HFFc6 (cell line): ENCODE results near the gene RASL10A. TPM values are rescaled to one million over a fixed set of nuclear protein-coding genes. Genes with fewer than 3 reads are reported as not detected.
A peak's percentile ranks its signal among the peaks of the same experiment; 100 is the strongest.

Experiments used
- DNase-seq: peaks from one replicate; pipeline ENCODE4 v3.0.0-alpha.2; 2018
- H3K27ac Mint-ChIP-seq: 2 replicates; pipeline ENCODE4 v1.8.0; 2020; ENCODE audit warnings: mild to moderate bottlenecking, mixed read lengths
- H3K27me3 Mint-ChIP-seq: 2 replicates; pipeline ENCODE4 v1.8.0; 2021; ENCODE audit warnings: mild to moderate bottlenecking, moderate library complexity, mixed read lengths; ENCODE audit not compliant: insufficient read depth
- H3K36me3 Mint-ChIP-seq: 2 replicates; pipeline ENCODE4 v1.8.0; 2021; ENCODE audit warnings: low read depth, mixed read lengths
- H3K4me1 Mint-ChIP-seq: 2 replicates; pipeline ENCODE4 v1.8.0; 2020; ENCODE audit warnings: low read depth, mixed read lengths
- H3K4me3 Mint-ChIP-seq: 2 replicates; pipeline ENCODE4 v1.8.0; 2020; ENCODE audit warnings: mild to moderate bottlenecking, moderate library complexity, mixed read lengths
- H3K9me3 Mint-ChIP-seq: 2 replicates; pipeline ENCODE4 v1.8.0; 2020; ENCODE audit warnings: mild to moderate bottlenecking, mixed read lengths
- CTCF ChIP-seq: fragments of 200-600 bp; sonication (generic); IDR thresholded peaks from 2 replicates; pipeline ENCODE4 v1.5.0; 2021; ENCODE audit warnings: antibody characterized with exemption, mild to moderate bottlenecking
- total RNA-seq, 6 experiments: library from RNA; stranded (reverse); fragmentation: NEBNext Ultra II Directional; extraction: Animal tissue kit (Norgen Biotek cat#: 25700); gene quantifications; 2 replicates in 1 of 6; 3 replicates in 5 of 6; pipeline ENCODE4 v1.2.3, GENCODE V29; 2021

RASL10A gene
- total RNA-seq, 6 experiments from 2014 or later = 0.24 to 0.28 TPM; not detected in 4

DNA sequence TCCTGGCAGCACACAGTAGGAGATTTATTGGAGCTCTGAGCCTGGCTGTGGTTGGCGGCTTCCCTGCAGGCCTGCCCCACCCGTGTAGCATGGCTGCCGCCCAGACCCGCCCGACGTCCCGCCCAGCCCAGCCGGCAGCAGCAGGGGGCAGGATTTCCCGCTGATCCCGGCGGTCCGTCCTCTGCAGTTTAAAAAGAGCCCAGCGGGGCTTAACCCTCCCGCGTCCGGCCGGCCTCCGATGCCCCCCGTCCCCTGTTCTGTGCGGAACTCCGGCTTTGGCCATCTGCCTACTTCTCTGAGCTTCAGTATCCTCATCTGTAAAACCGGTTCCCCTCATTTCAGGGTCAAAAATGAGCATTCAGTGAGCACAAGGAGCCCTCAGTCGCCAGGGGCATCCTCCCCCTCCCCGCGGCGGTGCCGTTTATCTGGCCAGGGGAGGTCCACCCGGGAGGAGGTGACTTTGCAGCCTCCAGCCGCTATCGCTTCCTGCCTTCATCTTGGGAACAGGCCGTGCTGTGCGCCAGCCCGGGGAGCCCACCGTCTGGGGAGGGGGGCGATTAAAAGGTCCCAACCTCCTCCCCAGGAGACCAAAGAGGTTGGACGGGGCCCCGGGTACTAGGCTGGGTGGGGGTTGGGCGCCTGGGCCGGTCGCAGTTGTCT lies 9.2 kb downstream of the RASL10A start, which contains the start of gene GAS2L1:
Gene GAS2L1, plus strand, starts transcription at position 476 of the 660 bp plus-strand sequence. CDS start 1,456 bp downstream, outside the sequence.
- peak; percentile 78 for DNase-seq
- Mint-ChIP-seq H3K27ac (peak within 1 kb of the TSS; percentile 87), H3K36me3 (peaks cover 7% of the 10 kb centered on the region; the same call in 1 of the 2 replicates), H3K4me3 (peak within 1 kb of the TSS; percentile 92), H3K4me1 (peaks cover 18% of the 10 kb centered on the region), H3K9me3 (no peaks in the 10 kb centered on the region), H3K27me3 (peaks cover 9% of the 10 kb centered on the region)
- peak; percentile 80 for TF ChIP-seq CTCF

DNA sequence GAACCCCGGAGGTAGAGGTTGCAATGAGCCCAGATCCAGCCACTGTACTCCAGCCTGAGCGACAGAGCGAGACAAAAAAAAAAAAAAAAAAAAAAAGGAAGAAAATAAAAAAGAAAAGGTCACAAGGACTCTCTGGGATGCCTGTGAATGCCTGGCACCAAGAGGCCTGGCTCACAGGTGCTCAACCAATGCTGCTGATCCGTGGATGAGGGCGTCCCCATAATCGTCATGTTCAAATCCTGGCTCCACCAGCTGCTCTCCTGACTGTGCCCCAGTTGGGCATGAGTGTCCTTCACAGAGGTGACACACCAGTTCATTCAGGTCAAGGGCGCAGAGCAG lies 9.7 kb downstream of the RASL10A start:
- H3K4me3 Mint-ChIP-seq = peak overlapping the region; percentile 88
- peaks cover 13% of the 10 kb centered on the region for H3K4me1 Mint-ChIP-seq
- no peak for DNase-seq
- peaks cover 10% of the 10 kb centered on the region; the same call in 1 of the 2 replicates for H3K36me3 Mint-ChIP-seq
- no peaks in the 10 kb centered on the region for H3K9me3 Mint-ChIP-seq
- no peak for TF ChIP-seq CTCF
- peak overlapping the region; percentile 82 for H3K27ac Mint-ChIP-seq
- peaks cover 9% of the 10 kb centered on the region for H3K27me3 Mint-ChIP-seq

GRCh38 chr22:29302681-29303465 lies 12.6 kb downstream of the RASL10A start:
- no peaks in the 10 kb centered on the region for H3K9me3 Mint-ChIP-seq
- no peak for DNase-seq
- H3K27me3 Mint-ChIP-seq = peaks cover 9% of the 10 kb centered on the region
- H3K4me1 Mint-ChIP-seq = no peaks in the 10 kb centered on the region
- H3K4me3 Mint-ChIP-seq = no peak overlapping the region
- TF ChIP-seq CTCF = 0 out of 2 replicates have a peak, but pooled peaks have one; percentile 5
- no peak overlapping the region for H3K27ac Mint-ChIP-seq
- H3K36me3 Mint-ChIP-seq = peaks cover 23% of the 10 kb centered on the region

DNA sequence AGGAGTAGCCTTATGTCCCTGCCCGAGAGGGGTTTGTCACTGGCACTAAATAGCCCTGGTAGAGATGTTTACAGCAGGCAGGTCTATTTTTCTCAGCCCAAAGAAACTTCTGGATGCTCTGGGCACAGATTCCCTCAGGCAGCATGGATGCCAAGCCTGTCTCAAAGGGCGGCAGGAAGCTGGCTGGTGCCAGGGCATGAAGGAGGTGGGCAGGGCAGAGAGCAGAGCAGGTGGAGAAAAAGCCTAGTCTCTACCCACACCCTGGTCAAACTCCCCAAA lies 13.2 kb downstream of the RASL10A start:
- Mint-ChIP-seq H3K27ac (no peak overlapping the region), H3K9me3 (no peaks in the 10 kb centered on the region), H3K36me3 (peaks cover 28% of the 10 kb centered on the region), H3K4me3 (no peak overlapping the region), H3K4me1 (no peaks in the 10 kb centered on the region), H3K27me3 (peaks cover 9% of the 10 kb centered on the region)
- DNase-seq = no peak
- TF ChIP-seq CTCF = no peak

GRCh38 chr22:29301716-29302401 lies 13.6 kb downstream of the RASL10A start:
- no peak for DNase-seq
- peak overlapping the region; percentile 25; the same call in 1 of the 2 replicates for H3K27ac Mint-ChIP-seq
- H3K36me3 Mint-ChIP-seq = peaks cover 33% of the 10 kb centered on the region
- no peak for TF ChIP-seq CTCF
- H3K4me3 Mint-ChIP-seq = no peak overlapping the region
- H3K27me3 Mint-ChIP-seq = peaks cover 9% of the 10 kb centered on the region
- H3K4me1 Mint-ChIP-seq = no peaks in the 10 kb centered on the region
- H3K9me3 Mint-ChIP-seq = no peaks in the 10 kb centered on the region
